Hypothalamus (tissue), 51 donors: ENCODE results near the gene COL2A1.
A peak's percentile ranks its signal among the peaks of the same experiment; 100 is the strongest.

ENCODE experiments used
- DNase-seq, 51 donors: peaks; one replicate each; lab custom pipeline; 2025; lab: John Stamatoyannopoulos, UW

COL2A1 gene

GRCh38 chr12:48031135-48031960, 27.1 kb upstream of the COL2A1 start:
- DNase-seq, result no peak

- no peak for DNase-seq
Observed at GRCh38 chr12:48030173-48030650, 25.9 kb upstream of the COL2A1 start.

- DNase-seq, result no peak
Observed at GRCh38 chr12:48029491-48030172, 25.4 kb upstream of the COL2A1 start.

- no peak for DNase-seq
Observed at GRCh38 chr12:48028541-48029431, 24.5 kb upstream of the COL2A1 start.

GRCh38 chr12:48027183-48028002, 23.1 kb upstream of the COL2A1 start:
- no peak for DNase-seq

- no peak for DNase-seq
Observed at GRCh38 chr12:48026060-48026827, 22.0 kb upstream of the COL2A1 start.

GRCh38 chr12:48025281-48025680, 21.0 kb upstream of the COL2A1 start:
- DNase-seq, result no peak

GRCh38 chr12:48024735-48025134, 20.5 kb upstream of the COL2A1 start:
- DNase-seq, result no peak

GRCh38 chr12:48023386-48023785, 19.1 kb upstream of the COL2A1 start:
- no peak for DNase-seq

GRCh38 chr12:48022676-48023385, 18.6 kb upstream of the COL2A1 start:
- no peak for DNase-seq

- no peak for DNase-seq
Observed at GRCh38 chr12:48022180-48022521, 17.9 kb upstream of the COL2A1 start.

GRCh38 chr12:48021485-48022179, 17.4 kb upstream of the COL2A1 start:
- no peak for DNase-seq

GRCh38 chr12:48019639-48020265, 15.5 kb upstream of the COL2A1 start:
- DNase-seq, result no peak

GRCh38 chr12:48018618-48018995, 14.3 kb upstream of the COL2A1 start:
- no peak for DNase-seq

GRCh38 chr12:48017921-48018617, 13.8 kb upstream of the COL2A1 start:
- no peak for DNase-seq

GRCh38 chr12:48017496-48017895, 13.2 kb upstream of the COL2A1 start:
- peak in 16 of 51 donors; percentile 4 to 55 (median 24) for DNase-seq

GRCh38 chr12:48016373-48017020, 12.2 kb upstream of the COL2A1 start:
- DNase-seq, result no peak
